Choroid plexus epithelial cell (primary cell): ENCODE measurements around the gene ESPN.

Source experiments
- DNase-seq: peaks from one replicate; pipeline ENCODE4 v3.0.0-alpha.2; 2010; ENCODE audit warnings: low read depth
- H3K4me3 ChIP-seq: 2 replicates; pipeline ENCODE4 v1.5.1; 2011; ENCODE audit warnings: low read depth, mild to moderate bottlenecking, control low read depth, low read length, moderate library complexity
- CTCF ChIP-seq: conservative IDR thresholded peaks from 2 replicates; pipeline ENCODE4 v1.5.1; 2011; ENCODE audit warnings: low read depth, mild to moderate bottlenecking, control low read depth, inconsistent platforms, low read length, moderate library complexity

ESPN gene

GRCh38 chr1:6461538-6462411 is 37.2 kb downstream of the ESPN start:
- H3K4me3 ChIP-seq: no peak overlapping the region
- TF ChIP-seq CTCF: no peak
- DNase-seq: no peak

- no peak for DNase-seq
- no peak overlapping the region for H3K4me3 ChIP-seq
- TF ChIP-seq CTCF: no peak
These were observed 38.0 kb downstream of the ESPN start for GRCh38 chr1:6462412-6463119.

GRCh38 chr1:6463120-6463412 is 38.5 kb downstream of the ESPN start:
- no peak for DNase-seq
- no peak for TF ChIP-seq CTCF
- no peak overlapping the region for H3K4me3 ChIP-seq

GRCh38 chr1:6464514-6464836 is 39.9 kb downstream of the ESPN start:
- TF ChIP-seq CTCF: no peak
- no peak for DNase-seq
- H3K4me3 ChIP-seq: no peak overlapping the region

GRCh38 chr1:6464915-6465314 is 40.3 kb downstream of the ESPN start:
- DNase-seq: no peak
- no peak overlapping the region for H3K4me3 ChIP-seq
- TF ChIP-seq CTCF: no peak

- DNase-seq: no peak
- TF ChIP-seq CTCF: no peak
- H3K4me3 ChIP-seq: no peak overlapping the region
These were observed 41.0 kb downstream of the ESPN start for GRCh38 chr1:6465461-6466005.

GRCh38 chr1:6466023-6466422 is 41.4 kb downstream of the ESPN start, which contains the start of gene TNFRSF25:
Gene TNFRSF25 (minus strand): TSS chr1:6466173. CDS start chr1:6466107, 66 bp downstream.
- no peak for TF ChIP-seq CTCF
- H3K4me3 ChIP-seq: no peak within 1 kb of the TSS
- DNase-seq: no peak
